Measurements from ENCODE around the gene IL36RN.

IL36RN gene

DNA sequence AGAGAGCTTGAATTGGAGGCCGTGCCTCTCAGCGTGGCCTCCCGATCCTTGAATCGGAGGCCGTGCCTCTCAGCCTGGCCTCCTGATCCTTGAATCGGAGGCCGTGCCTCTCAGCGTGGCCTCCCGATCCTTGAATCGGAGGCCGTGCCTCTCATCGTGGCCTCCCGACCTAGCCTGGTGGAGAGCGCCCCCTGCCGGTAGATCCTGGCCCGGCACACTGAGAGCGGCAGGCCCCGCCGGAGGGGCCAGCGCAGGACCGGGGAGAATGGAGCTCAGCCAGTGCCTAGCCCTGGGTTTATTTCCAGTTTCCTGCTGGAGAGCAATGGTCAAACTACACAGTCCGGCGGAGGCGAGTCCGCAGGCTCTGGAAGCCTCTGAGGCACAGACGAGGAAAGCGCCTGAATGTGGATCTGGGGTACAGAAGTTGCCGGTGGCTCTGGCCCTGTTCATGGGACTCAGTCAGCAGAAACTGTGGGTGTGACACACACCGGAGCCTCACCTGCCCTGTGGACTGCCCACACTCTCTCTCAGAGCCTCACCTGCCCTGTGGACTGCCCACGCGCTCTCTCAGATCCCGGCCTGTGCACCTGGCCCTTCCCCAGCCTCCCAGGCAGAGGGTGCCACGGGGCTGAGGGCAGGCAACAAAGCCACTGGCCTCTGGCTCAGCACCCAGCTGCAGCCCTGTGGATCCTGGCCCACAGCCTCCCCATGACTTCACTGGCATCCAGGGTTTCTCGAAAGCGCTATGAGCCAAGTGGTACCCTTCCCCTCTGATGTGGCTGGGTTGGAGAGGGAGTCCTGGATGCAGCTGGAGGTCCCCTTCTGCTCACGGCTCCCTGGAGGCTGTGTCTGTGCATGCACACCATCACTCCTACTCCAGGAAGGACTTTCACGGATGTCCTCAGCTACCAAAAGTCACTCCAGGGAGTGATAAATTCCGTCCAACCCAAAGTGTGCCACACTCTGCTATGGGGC is 7.8 kb upstream of the IL36RN start:
- ATAC-seq = no peak

DNA sequence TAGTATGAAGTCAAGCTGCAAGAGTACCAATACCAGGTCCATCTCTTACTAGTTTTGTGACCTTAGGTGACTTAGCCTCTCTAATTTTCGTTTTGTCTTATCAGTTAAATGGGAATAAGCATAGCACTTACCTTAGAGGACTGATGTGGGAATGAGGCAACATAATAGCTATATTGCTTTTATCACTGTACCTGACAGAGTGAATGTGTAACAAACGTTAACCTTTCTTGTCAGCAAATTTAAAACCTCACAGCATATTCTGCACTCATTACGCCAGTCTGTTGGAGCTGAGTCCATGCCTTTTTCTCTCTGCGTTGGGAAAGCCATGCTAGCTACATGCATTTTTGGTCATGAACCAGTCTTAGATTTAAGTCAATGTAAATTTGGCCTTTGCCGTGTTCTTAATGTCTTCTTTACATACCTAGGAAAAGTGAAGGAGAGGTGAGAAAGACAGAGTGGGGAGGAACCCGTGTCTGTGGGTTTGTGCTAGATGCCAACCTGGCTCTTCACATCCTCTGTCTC is 6.5 kb upstream of the IL36RN start, which contains the start of gene IL36B:
TSS of gene IL36B (minus strand) at position 472 of the 522 bp plus-strand sequence.
- no peak for ATAC-seq

DNA sequence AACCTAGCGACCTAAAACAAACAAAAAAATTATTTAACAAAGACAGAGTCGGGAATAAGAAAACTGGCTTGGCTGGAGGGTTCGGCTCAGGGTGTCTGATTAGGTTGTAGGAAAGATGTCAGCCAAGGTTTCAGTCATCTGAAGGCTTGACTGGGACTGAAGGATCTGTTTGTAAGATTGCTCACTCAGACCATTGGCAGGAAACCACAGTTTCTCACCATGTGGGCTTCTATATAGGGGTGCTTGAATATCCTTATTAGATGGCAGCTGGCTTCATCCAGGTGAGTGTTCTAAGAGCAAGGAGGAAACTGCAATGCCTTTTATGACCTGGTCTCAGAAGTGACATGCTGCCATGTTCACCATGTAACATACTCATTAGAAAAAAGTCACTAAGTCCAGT is 5.3 kb upstream of the IL36RN start:
- peak in 1 of 2 donors; percentile 12 for ATAC-seq

DNA sequence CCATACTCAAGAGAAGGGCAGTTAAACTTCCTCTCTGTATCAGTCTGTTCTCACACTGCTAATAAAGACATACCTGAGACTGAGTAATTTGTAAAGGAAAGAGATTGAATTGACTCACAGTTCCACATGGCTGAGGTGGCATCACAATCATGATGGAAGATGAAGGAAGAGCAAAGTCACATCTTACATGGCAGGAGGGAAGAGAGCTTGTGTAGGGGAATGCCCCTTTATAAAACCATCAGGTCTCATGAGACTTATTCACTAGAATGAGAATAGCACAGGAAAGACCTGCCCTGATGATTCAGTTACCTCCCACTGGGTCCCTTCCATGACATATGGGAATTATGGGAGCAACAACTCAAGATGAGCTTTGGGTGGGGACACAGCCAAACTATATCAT is 4.9 kb upstream of the IL36RN start:
- peak; percentile 31 to 54 for ATAC-seq

DNA sequence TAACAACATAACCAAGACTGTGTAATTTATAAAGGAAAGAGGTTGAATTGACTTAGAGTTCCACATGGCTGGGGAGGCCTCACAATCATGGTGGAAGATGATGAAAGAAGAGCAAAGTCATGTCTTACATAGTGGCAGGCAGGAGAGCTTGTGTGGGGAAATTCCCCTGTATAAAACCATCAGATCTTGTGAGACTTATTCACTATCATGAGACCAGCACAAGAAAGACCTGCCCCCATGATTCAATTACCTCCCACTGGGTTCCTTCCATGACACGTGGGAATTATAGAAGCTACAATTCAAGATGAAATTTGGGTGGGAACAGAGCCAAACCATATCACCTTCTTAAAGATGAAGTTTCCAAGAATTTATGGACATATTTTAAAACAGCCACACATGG is 2.5 kb upstream of the IL36RN start:
- peak; percentile 45 to 71 for ATAC-seq

DNA sequence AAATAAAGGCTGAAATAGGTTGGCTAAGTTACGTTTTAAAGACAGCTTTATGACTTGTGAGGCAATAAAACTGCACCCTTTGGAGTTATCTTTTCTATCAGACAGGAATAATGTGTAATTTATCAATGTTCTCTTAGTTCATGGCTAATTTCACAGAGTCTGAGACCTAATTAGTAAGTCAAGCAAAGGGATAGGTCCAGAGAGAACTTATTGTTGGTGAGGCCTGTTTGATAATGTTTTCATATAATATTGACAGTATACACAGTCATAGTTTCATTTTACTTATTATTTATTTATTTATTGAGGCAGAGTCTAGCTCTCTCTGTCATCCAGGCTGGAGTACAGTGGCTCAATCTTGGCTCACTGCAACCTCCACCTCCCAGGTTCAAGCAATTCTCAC is 1.9 kb upstream of the IL36RN start:
- ATAC-seq = no peak

DNA sequence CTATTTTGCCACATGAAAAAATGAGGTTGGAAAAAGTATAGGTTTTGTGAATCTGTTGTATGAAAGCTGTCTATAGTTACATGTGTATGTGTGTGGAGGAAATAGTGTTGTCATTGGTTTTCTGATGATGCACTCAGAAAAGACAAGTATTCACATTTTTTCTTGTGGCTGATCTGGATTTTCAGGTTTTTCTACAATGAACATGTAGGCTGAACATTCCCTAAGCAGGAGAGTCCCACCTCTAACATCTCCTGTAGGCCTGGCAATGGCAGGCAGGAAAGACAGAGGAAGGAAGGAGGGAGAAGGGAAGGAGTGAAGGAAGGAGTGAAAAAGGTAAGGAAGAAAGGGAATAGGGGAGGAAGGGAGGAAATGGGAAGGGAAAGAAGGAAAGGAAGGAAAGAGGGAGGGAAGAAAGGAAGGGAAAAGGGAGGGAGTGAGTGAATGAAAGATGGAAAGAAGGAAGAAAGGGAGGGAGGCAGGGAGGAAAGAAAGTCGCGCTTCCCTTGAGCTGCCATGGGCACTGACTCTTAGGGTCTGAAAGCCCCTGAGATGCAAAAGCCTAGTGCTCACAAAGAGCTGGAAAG is 495 bp upstream of the IL36RN start:
- no peak for ATAC-seq

DNA sequence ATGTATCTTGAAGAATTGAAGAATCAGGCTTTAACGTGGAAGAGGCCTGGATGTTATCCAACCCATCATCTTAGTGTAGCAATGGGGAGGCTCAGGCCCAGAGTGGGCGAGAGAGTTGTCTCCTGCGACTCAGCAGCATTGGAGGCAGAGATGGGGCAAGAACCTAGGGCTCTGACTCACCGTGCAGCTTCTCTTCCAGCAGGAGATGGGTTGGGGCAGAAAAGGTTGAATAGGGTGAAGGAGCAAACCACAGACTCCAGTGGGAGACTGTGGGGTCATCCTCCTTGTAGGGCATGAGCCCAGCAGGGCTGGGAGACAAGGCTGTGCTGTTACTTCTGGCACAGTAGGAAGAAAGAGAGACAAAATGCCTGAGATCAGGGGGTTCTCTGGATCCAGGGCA is 1.4 kb downstream of the IL36RN start:
- peak; percentile 34 for ATAC-seq

DNA sequence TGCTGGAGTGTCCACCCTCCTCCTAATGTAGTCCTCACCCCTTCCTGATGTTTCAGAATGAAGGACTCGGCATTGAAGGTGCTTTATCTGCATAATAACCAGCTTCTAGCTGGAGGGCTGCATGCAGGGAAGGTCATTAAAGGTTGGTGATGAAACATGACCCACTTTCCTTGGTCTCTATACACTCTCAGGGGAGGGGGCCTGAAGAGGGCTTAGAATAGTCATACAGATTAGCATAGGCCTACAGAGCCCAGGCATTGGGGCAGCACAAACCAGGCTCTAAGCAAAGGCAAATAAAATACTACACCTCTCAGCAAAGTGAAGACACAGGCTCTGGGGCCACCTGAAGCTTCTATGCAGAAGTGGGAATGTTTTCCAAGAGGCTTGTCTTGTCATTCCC is 1.8 kb downstream of the IL36RN start:
- ATAC-seq = no peak

DNA sequence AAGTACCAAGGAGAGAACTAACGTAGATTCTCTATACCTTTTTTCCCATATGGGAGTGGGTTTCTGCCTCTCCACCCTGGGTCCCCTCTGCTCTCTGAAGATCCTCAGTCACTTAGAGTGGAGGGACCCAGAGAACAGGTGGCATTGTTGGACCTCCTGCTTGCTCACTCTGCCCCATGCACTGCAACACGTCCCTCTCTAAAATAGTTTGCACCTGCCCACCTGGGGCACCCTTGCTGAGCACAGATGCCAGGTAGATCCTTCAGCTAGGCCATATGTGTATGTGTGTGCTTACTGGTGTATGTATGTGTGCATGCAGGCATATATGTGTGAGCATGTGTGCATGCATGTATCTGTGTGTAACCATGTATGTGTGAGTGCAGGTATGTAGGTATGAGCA is 2.2 kb downstream of the IL36RN start:
- no peak for ATAC-seq

DNA sequence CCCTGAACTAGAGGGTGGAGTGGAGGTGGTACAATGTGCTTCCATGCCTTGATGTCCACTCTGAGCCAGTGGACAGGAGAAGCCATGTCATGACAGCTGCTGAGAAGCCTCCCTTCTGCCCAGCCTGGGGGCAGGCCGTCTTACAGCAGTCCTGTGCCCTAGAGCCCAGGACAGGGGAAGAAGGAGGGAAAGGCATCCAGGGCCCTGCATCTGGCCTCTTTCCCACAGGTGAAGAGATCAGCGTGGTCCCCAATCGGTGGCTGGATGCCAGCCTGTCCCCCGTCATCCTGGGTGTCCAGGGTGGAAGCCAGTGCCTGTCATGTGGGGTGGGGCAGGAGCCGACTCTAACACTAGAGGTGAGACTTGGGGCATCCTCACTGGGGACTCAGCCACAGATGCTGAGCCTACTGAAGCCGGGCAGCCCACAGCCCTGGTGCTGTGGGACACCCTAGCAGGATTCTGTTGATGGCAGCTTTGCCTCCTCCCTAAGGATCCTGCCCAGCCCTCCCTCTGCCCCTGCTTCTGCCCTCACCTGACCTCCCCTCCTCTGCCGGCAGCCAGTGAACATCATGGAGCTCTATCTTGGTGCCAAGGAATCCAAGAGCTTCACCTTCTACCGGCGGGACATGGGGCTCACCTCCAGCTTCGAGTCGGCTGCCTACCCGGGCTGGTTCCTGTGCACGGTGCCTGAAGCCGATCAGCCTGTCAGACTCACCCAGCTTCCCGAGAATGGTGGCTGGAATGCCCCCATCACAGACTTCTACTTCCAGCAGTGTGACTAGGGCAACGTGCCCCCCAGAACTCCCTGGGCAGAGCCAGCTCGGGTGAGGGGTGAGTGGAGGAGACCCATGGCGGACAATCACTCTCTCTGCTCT is 3.1 kb downstream of the IL36RN start:
- no peak for ATAC-seq

DNA sequence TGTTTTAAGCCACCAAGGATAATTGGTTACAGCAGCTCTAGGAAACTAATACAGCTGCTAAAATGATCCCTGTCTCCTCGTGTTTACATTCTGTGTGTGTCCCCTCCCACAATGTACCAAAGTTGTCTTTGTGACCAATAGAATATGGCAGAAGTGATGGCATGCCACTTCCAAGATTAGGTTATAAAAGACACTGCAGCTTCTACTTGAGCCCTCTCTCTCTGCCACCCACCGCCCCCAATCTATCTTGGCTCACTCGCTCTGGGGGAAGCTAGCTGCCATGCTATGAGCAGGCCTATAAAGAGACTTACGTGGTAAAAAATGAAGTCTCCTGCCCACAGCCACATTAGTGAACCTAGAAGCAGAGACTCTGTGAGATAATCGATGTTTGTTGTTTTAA is 5.3 kb downstream of the IL36RN start:
- no peak for ATAC-seq

DNA sequence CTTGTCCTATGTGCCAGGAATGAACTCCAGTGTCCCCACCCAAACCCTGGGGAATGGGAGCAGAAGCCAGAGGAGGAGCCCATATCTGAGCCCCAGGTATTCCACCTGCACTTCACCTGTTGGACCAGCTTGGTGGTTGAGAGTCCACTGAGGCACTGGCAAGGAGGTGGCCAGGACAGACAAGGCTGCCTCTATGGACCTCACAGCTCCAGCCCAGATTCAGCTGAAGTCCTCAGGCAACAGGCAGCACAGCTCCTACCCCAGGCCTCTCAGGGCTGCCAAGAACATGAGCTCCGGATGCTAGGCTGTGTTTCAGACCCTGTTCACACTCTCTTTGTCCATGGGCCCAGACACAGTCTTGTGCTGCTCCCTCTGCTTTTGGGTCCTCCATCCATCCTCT is 5.9 kb downstream of the IL36RN start:
- ATAC-seq = no peak

DNA sequence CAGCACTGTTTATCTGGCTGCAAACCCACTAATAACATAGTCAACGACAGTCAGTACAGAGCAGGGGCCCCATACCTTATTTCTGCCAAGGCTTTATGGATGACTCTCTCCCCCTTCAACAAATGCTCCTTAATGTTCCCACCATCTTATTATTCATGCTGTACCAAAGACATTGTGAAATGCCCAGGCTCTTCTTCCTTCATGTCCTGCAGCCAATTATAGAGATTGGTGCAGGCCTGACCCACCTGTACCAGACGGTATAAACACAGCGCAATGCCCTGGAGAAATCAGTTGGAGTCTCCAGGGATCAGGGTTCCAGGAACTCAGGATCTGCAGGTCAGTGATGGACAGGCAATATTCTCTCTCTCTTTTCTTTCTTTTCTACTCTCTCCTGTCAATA is 8.7 kb downstream of the IL36RN start, which contains the start of gene IL1F10:
TSS of gene IL1F10 (plus strand) at position 290 of the 400 bp plus-strand sequence. CDS start 4,769 bp downstream, outside the sequence.
- ATAC-seq = no peak

DNA sequence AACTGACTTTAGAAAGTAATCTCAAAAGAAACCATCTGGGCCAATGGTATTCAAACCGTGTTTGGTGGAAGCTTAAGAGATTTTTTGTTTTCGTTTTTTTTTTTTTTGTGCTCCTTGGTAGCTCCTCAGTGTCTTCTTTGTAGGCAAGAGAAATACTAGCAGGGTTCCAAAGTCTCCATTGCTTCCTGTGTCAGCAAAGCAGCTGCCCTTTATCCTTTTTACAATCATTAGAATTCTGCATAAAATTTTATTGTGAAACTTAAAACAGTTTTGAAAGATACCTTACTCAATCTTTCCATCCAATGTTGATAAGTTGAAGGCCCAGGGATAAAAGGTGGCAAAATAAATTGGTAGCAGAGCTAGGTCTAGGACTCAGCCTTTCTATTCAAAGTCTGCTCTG is 9.3 kb downstream of the IL36RN start:
- ATAC-seq = no peak

DNA sequence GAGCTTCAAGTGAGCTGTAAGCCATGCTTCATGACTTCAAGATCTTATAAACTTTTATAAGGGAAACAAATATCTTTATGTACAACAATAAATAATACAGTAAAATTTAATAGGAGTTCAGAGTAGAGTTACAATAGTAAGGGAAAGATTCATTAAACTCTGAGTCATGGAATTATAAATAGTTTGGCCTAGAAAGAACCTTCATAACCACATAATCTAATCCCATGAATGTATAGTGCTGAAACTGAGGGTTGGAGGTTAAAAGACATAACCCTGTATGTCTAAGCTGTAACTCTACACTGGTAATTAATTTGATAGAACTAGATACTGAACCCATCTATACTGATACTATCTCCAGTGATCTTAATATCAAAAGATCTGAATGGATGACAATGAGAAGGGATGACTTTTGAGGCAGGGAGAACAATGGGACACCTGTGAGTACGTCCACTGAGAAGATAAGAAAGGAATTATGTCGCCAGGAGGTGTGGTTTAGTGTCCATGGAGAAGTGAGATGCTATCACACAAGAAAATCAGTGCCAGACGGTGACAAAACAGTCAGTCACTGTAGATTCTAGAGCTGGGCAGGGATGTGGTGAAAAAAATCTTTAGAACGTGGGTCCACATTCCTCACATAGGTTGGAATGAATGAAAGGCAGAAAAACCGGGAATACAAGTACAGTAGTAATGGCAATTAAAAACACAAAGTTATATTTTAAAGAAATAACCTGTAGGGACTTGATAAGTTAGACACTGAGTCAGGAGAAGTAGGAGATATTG is 9.9 kb downstream of the IL36RN start:
- no peak for ATAC-seq

DNA sequence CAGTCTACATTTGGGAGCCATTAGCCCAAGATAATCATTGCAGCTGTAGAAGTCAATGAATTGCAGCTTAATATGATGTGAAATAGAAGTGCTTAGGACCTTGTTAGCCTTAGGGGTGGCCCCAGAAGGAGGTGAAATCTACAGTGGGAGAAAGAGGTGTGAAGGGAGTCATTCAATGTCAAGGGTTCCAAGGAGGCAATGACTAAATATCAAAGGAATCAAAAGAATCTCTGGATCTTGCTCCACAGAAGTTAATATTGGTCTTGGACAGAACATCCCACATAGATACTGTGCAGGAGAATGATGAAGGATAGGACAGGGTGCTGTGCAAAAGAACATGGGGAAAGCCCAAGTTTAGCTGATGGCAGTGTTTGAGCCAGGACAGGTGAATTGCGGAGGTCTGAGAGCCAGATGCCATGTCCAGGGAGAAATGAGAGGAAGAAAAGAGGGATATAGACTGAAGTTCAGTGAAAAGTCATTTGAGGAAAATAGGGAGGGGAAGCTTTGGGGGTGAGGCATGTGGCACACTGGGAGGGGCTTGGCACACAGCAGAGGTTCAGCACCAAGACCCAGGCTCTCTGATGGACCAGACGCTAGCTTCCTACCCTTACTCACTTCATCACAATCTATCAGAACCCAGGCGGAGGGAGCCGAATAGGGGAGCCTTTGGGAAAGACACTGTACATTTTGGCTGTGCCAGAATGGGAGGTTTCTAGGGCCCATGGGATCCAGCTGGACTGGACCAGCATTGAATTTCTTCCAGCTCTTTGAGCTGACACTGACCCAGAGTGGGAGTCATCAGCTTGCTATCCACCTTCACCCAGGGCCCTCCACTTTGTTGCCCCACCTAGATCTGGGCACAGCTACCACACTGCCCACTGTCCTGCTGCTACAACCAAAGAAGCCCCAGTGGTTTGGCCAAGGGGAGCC is 10.9 kb downstream of the IL36RN start:
- ATAC-seq = no peak

DNA sequence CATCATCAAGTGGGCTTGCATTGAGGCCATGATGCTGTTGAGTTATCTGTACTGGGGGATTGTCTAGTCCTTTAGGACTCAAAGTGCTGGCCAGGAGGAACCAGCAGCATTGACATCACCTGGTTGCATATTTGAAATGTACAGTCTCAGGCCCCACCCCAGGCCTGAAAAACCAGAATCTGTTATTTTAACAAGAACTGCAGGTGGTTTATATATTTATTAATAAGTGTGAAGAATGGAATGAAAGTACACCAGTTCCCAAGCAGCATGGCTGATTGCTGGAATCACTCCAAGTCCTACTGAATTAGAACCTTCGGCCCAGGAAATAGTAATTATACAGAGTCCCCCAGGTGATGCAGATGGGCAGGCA is 11.6 kb downstream of the IL36RN start:
- no peak for ATAC-seq

DNA sequence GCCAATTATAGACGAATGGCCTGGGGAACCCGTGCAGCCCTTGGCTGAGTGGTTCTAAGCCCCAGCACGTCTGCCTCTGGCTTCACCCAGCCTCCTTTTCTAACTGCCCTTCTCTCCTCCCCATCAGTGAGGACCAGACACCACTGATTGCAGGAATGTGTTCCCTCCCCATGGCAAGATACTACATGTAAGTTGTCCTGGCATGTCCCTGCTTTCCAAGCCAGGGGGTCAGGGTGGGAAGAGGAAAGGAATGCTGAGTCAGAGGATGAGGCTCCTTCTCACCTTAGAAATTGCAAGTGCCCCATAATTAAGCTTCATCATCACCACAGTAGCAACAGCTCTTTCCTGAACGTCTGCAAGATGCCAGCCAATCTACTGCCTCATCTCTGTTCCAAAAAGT is 13.6 kb downstream of the IL36RN start:
- no peak for ATAC-seq

DNA sequence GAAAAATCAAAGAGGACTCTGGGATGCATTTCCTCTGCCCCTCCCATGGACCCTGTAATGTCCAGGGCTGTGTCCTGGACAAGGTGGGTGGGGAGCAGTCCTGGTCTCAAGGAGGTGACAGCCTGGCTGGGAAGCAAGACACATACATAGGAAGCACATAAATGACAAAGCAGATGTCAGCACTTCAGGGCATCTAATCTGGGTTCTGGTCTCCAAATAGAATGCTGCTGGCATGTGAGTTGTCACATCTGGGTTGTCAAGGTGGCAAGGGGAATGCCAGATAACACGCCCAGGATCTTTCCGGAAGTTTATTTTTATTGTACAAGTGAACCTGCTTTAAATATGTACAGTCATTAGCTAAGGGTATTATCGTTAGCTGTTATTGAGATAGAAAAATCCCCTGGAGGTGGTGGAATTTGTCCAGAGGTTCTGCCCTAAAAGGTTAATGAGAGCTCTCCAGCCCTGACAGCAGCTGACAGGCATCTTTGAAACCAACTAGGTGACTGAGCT is 14.4 kb downstream of the IL36RN start:
- no peak for ATAC-seq

DNA sequence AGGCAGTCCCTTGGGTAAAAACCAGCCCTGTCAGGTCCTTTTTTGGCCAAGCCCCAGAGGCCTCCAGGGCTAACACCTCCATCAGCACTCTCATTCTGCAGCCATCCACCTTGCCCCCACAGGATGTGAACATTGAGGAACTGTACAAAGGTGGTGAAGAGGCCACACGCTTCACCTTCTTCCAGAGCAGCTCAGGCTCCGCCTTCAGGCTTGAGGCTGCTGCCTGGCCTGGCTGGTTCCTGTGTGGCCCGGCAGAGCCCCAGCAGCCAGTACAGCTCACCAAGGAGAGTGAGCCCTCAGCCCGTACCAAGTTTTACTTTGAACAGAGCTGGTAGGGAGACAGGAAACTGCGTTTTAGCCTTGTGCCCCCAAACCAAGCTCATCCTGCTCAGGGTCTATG is 16.0 kb downstream of the IL36RN start:
- no peak for ATAC-seq
